Fibroblast of skin of scalp (primary cell): ENCODE data around the gene PAQR5.
"Not testable (repeated sequence)": the region's sequence is repeated elsewhere in the genome, so short reads cannot be mapped to it uniquely, and the experiment has no call there.

ENCODE experiments used
- DNase-seq: peaks from one replicate; pipeline ENCODE4 v3.0.0-alpha.2; 2013

The PAQR5 gene

GRCh38 chr15:69358850-69359249 is 60.1 kb downstream of the PAQR5 start:
- DNase-seq = no peak

- DNase-seq = no peak
These were observed 61.0 kb downstream of the PAQR5 start for GRCh38 chr15:69359722-69360121.

GRCh38 chr15:69360642-69361041 is 61.9 kb downstream of the PAQR5 start:
- no peak for DNase-seq

- no peak for DNase-seq
These were observed 68.5 kb downstream of the PAQR5 start for GRCh38 chr15:69367236-69367635.

GRCh38 chr15:69369631-69370030 is 70.9 kb downstream of the PAQR5 start:
- DNase-seq = no peak

GRCh38 chr15:69373406-69373805 is 74.7 kb downstream of the PAQR5 start:
- DNase-seq = no peak

GRCh38 chr15:69375151-69375790 is 76.6 kb downstream of the PAQR5 start:
- DNase-seq = no peak

GRCh38 chr15:69377216-69377970 is 78.7 kb downstream of the PAQR5 start:
- DNase-seq = no peak

GRCh38 chr15:69380100-69380725 is 81.5 kb downstream of the PAQR5 start:
- DNase-seq = no peak

- DNase-seq = no peak
These were observed 82.0 kb downstream of the PAQR5 start for GRCh38 chr15:69380726-69381105.

GRCh38 chr15:69382176-69382575 is 83.5 kb downstream of the PAQR5 start:
- DNase-seq = not testable (repeated sequence)

- not testable (repeated sequence) for DNase-seq
These were observed 85.4 kb downstream of the PAQR5 start for GRCh38 chr15:69384066-69384465.

GRCh38 chr15:69384626-69385598 is 86.2 kb downstream of the PAQR5 start:
- DNase-seq = no peak

GRCh38 chr15:69385831-69386230 is 87.1 kb downstream of the PAQR5 start:
- no peak for DNase-seq

- DNase-seq = no peak
These were observed 87.6 kb downstream of the PAQR5 start for GRCh38 chr15:69386284-69386683.

- no peak for DNase-seq
These were observed 89.6 kb downstream of the PAQR5 start for GRCh38 chr15:69388260-69388705.

GRCh38 chr15:69389426-69389825 is 90.7 kb downstream of the PAQR5 start:
- no peak for DNase-seq

GRCh38 chr15:69390575-69390974 is 91.9 kb downstream of the PAQR5 start:
- peak; percentile 71 for DNase-seq

GRCh38 chr15:69391046-69391757 is 92.5 kb downstream of the PAQR5 start:
- no peak for DNase-seq

GRCh38 chr15:69392352-69392751 is 93.6 kb downstream of the PAQR5 start:
- DNase-seq = no peak

GRCh38 chr15:69393831-69394491 is 95.2 kb downstream of the PAQR5 start:
- DNase-seq = no peak
